Uterus (tissue), 4 donors: ENCODE measurements around the gene USP30. TPM values are rescaled to one million over a fixed set of nuclear protein-coding genes. Genes with fewer than 3 reads are reported as not detected.

Experiments used
- DNase-seq, 2 donors: peaks; one replicate each; pipeline ENCODE4 v3.0.0-alpha.2; 2019 to 2020
- H3K27ac ChIP-seq, 2 donors: fragments of 200-600 bp; sonication (generic); 1 replicate in 1 of 2; 2 replicates in 1 of 2; pipeline ENCODE4 v1.5.1; 2016 to 2018
- H3K27me3 ChIP-seq, 2 donors: fragments of 200-600 bp; sonication (generic); one replicate each; pipeline ENCODE4 v1.5.1; 2018 to 2019; ENCODE audit warnings: control low read depth in 1 of 2
- H3K36me3 ChIP-seq, 2 donors: fragments of 200-600 bp; sonication (generic); one replicate each; pipeline ENCODE4 v1.5.1; 2019; ENCODE audit warnings: control low read depth in 1 of 2
- H3K4me1 ChIP-seq, 2 donors: fragments of 200-600 bp; sonication (generic); one replicate each; pipeline ENCODE4 v1.5.1; 2018 to 2019; ENCODE audit warnings: control low read depth in 1 of 2
- H3K4me3 ChIP-seq, 2 donors: fragments of 200-600 bp; sonication (generic); 1 replicate in 1 of 2; 2 replicates in 1 of 2; pipeline ENCODE4 v1.5.1; 2018 to 2019; ENCODE audit warnings: mild to moderate bottlenecking in 1 of 2
- H3K9me3 ChIP-seq, 2 donors: fragments of 200-600 bp; sonication (generic); one replicate each; pipeline ENCODE4 v1.5.1; 2019; ENCODE audit warnings: control low read depth in 1 of 2
- CTCF ChIP-seq, 4 experiments: fragments of 200-600 bp in 2 of 4; fragments of 450-650 bp in 2 of 4; sonication (generic) in 2 of 4; IDR thresholded peaks; one replicate each; pipeline ENCODE4 v1.5.1; 2016 to 2019; ENCODE audit warnings: antibody characterized with exemption in 4 of 4, mild to moderate bottlenecking in 2 of 4, moderate library complexity in 1 of 4
- POLR2A ChIP-seq, 2 donors: fragments of 450-650 bp; IDR thresholded peaks; one replicate each; pipeline ENCODE4 v1.6.1; 2016; ENCODE audit warnings: antibody characterized with exemption in 2 of 2, mild to moderate bottlenecking in 1 of 2, moderate library complexity in 1 of 2
- intact Hi-C: fragments of 100-400 bp; cut with DNase I; formaldehyde crosslinking; loops from one replicate; pipeline ENCODE4 v1.15.1; 2023; ENCODE audit warnings: low total_unique reads
- small RNA-seq: library from RNA; depleted of rRNA; stranded (forward); fragments of <200 nt; gene quantifications from one replicate; pipeline ENCODE3, GENCODE V24; 2016
- total RNA-seq, 4 donors: library from RNA; depleted of rRNA in 3 of 4; stranded (reverse); fragments of >200 nt in 3 of 4; gene quantifications; one replicate each; pipeline versions ENCODE4 v1.1.0 to v1.2.4, GENCODE V29; 2014 to 2023
- donor health status: DM: yes; HTN: yes; CAD: no.

USP30 gene
- total RNA-seq, 4 donors from 2014 or later: 4.1 to 20.2 (median 14.9) TPM

GRCh38 chr12:109137055-109137454, 84.7 kb downstream of the USP30 start:
- no peak for DNase-seq
- intact Hi-C loops: no loop called here
- TF ChIP-seq CTCF (IDR thresholded peaks at IDR 0.05) (no peak), POLR2A (IDR thresholded peaks at IDR 0.05) (no peak)
- H3K36me3 ChIP-seq: no peaks in the 10 kb centered on the region
- no peaks in the 10 kb centered on the region for H3K4me1 ChIP-seq
- no peaks in the 10 kb centered on the region for H3K9me3 ChIP-seq
- H3K4me3 ChIP-seq: no peak overlapping the region
- H3K27me3 ChIP-seq: no peaks in the 10 kb centered on the region
- H3K27ac ChIP-seq: peak overlapping the region; percentile 44 to 66

Small RNA genes lying within 50 kb of the gene (small RNA-seq; reads per million reads assigned to genes)
- gene AC190387.1 (not detected), gene RNA5SP372 (not detected)

Other genes with a start within 250 kb of the USP30 start
- 10 to 100 TPM in 2 of 4 donors, 1 to 10 TPM in 2; 8.7 to 55.4 (median 10.7) TPM for gene SSH1, start 195.0 kb upstream of the USP30 start, total RNA-seq
- not detected for gene DAO, start 172.5 kb upstream of the USP30 start, total RNA-seq
- gene SVOP, start 31.5 kb upstream of the USP30 start, total RNA-seq: under 1 TPM in 1 of 4 donors, not detected in 3; 0.14 TPM
- gene ALKBH2, start 40.9 kb downstream of the USP30 start, total RNA-seq: 10 to 100 TPM in 3 of 4 donors, 1 to 10 TPM in 1; 2.1 to 26.5 (median 19.1) TPM
- gene UNG, start 45.0 kb downstream of the USP30 start, total RNA-seq: 10 to 100 TPM; 21.6 to 32.7 (median 27.9) TPM
- gene ACACB, start 64.0 kb downstream of the USP30 start, total RNA-seq: 100 to 1,000 TPM in 2 of 4 donors, 10 to 100 TPM in 2; 22.0 to 137 (median 97.2) TPM